ENCODE data around the gene RRAS2. TPM values are rescaled to one million over a fixed set of nuclear protein-coding genes. Genes with fewer than 3 reads are reported as not detected.

The RRAS2 gene
- total RNA-seq, 3 donors from 2014 or later (not counting 1 experiment from before 2014, with no cell fraction given) = 62.1 to 86.7 (median 69.6) TPM

GRCh38 chr11:14390669-14391068 is 31.7 kb upstream of the RRAS2 start:
- no peaks in the 10 kb centered on the region for H3K9me3 Mint-ChIP-seq
- H3K4me1 Mint-ChIP-seq = peaks cover 5 to 23% of the 10 kb centered on the region in 2 donors
- DNase-seq (no peak), ATAC-seq (no peak)
- H3K36me3 Mint-ChIP-seq = no peaks in the 10 kb centered on the region
- H3K36me3 ChIP-seq (ENCODE audit: control insufficient read depth, insufficient read depth, low read length) = no peaks in the 10 kb centered on the region
- 100% methylated on average over 1 of the region's 1 CpG for WGBS (ENCODE audit: insufficient coverage)
- no peak overlapping the region for H3K4me3 Mint-ChIP-seq
- H3K27ac ChIP-seq (ENCODE audit: low read length) = no peak overlapping the region
- H3K4me3 ChIP-seq (ENCODE audit: low read length) = no peak overlapping the region
- H3K27ac Mint-ChIP-seq = no peak overlapping the region
- peaks cover 17% of the 10 kb centered on the region for H3K4me1 ChIP-seq (ENCODE audit: control insufficient read depth, insufficient read depth, low read length)
- H3K27me3 ChIP-seq (ENCODE audit: control insufficient read depth, insufficient read depth, low read length) = no peaks in the 10 kb centered on the region
- H3K9me3 ChIP-seq (ENCODE audit: control insufficient read depth, insufficient read depth, low read length) = no peaks in the 10 kb centered on the region
- no peaks in the 10 kb centered on the region for H3K27me3 Mint-ChIP-seq (ENCODE audit: low read depth in 2 of 2)
- TF ChIP-seq CTCF (IDR thresholded peaks at IDR 0.05) = no peak
- intact Hi-C loops (cut with micrococcal nuclease) = no loop called here

- H3K4me3 ChIP-seq (ENCODE audit: low read length) = no peak overlapping the region
- H3K36me3 ChIP-seq (ENCODE audit: control insufficient read depth, insufficient read depth, low read length) = no peaks in the 10 kb centered on the region
- Mint-ChIP-seq H3K36me3 (no peaks in the 10 kb centered on the region), H3K27me3 (ENCODE audit: low read depth in 2 of 2) (no peaks in the 10 kb centered on the region), H3K27ac (no peak overlapping the region), H3K4me3 (no peak overlapping the region), H3K9me3 (no peaks in the 10 kb centered on the region), H3K4me1 (peaks cover 0 to 27% of the 10 kb centered on the region in 2 donors)
- DNase-seq (no peak), ATAC-seq (no peak)
- 94% methylated on average over 4 of the region's 4 CpGs for WGBS (ENCODE audit: insufficient coverage)
- H3K27me3 ChIP-seq (ENCODE audit: control insufficient read depth, insufficient read depth, low read length) = no peaks in the 10 kb centered on the region
- no peaks in the 10 kb centered on the region for H3K9me3 ChIP-seq (ENCODE audit: control insufficient read depth, insufficient read depth, low read length)
- peaks cover 3% of the 10 kb centered on the region for H3K4me1 ChIP-seq (ENCODE audit: control insufficient read depth, insufficient read depth, low read length)
- TF ChIP-seq CTCF (IDR thresholded peaks at IDR 0.05) = no peak
- intact Hi-C loops (cut with micrococcal nuclease) = no loop called here
- no peak overlapping the region for H3K27ac ChIP-seq (ENCODE audit: low read length)
Measured at GRCh38 chr11:14388352-14388751, 29.4 kb upstream of the RRAS2 start.

GRCh38 chr11:14386895-14387480 is 28.0 kb upstream of the RRAS2 start:
- H3K27ac Mint-ChIP-seq = no peak overlapping the region
- Histone ChIP-seq H3K27me3 (ENCODE audit: control insufficient read depth, insufficient read depth, low read length) (no peaks in the 10 kb centered on the region), H3K36me3 (ENCODE audit: control insufficient read depth, insufficient read depth, low read length) (no peaks in the 10 kb centered on the region), H3K9me3 (ENCODE audit: control insufficient read depth, insufficient read depth, low read length) (no peaks in the 10 kb centered on the region), H3K4me3 (ENCODE audit: low read length) (no peak overlapping the region), H3K27ac (ENCODE audit: low read length) (no peak overlapping the region), H3K4me1 (ENCODE audit: control insufficient read depth, insufficient read depth, low read length) (no peaks in the 10 kb centered on the region)
- intact Hi-C loops (cut with micrococcal nuclease) = no loop called here
- ATAC-seq (peak in 1 of 3 donors; percentile 31), DNase-seq (no peak)
- H3K36me3 Mint-ChIP-seq = no peaks in the 10 kb centered on the region
- H3K4me3 Mint-ChIP-seq = no peak overlapping the region
- peaks cover 0 to 21% of the 10 kb centered on the region in 2 donors for H3K4me1 Mint-ChIP-seq
- H3K27me3 Mint-ChIP-seq (ENCODE audit: low read depth in 2 of 2) = no peaks in the 10 kb centered on the region
- no peak for TF ChIP-seq CTCF (IDR thresholded peaks at IDR 0.05)
- 68% methylated on average over 4 of the region's 4 CpGs for WGBS (ENCODE audit: insufficient coverage)
- no peaks in the 10 kb centered on the region for H3K9me3 Mint-ChIP-seq

- no peaks in the 10 kb centered on the region for H3K36me3 Mint-ChIP-seq
- H3K9me3 Mint-ChIP-seq = no peaks in the 10 kb centered on the region
- no peak for TF ChIP-seq CTCF (IDR thresholded peaks at IDR 0.05)
Measured at GRCh38 chr11:14386081-14386480, 27.1 kb upstream of the RRAS2 start.

More at GRCh38 chr11:14386081-14386480, 27.1 kb upstream of the RRAS2 start:
- peaks cover 0 to 6% of the 10 kb centered on the region in 2 donors for H3K27me3 Mint-ChIP-seq (ENCODE audit: low read depth in 2 of 2)
- ATAC-seq (no peak), DNase-seq (no peak)
- H3K4me1 Mint-ChIP-seq = peaks cover 7 to 27% of the 10 kb centered on the region in 2 donors
- Histone ChIP-seq H3K36me3 (ENCODE audit: control insufficient read depth, insufficient read depth, low read length) (no peaks in the 10 kb centered on the region), H3K27ac (ENCODE audit: low read length) (no peak overlapping the region), H3K4me1 (ENCODE audit: control insufficient read depth, insufficient read depth, low read length) (peaks cover 3% of the 10 kb centered on the region), H3K4me3 (ENCODE audit: low read length) (no peak overlapping the region), H3K27me3 (ENCODE audit: control insufficient read depth, insufficient read depth, low read length) (no peaks in the 10 kb centered on the region), H3K9me3 (ENCODE audit: control insufficient read depth, insufficient read depth, low read length) (no peaks in the 10 kb centered on the region)
- intact Hi-C loops (cut with micrococcal nuclease) = no loop called here
- H3K27ac Mint-ChIP-seq = no peak overlapping the region
- no peak overlapping the region for H3K4me3 Mint-ChIP-seq
